GM23338 (cell line): ENCODE results near the gene IZUMO4.

ENCODE experiments used
- CREB1 ChIP-seq: fragments of 250-450 bp; sonication (Bioruptor Pico); IDR thresholded peaks from 2 replicates; pipeline ENCODE4 v1.5.0; 2020; ENCODE audit warnings: low read depth, mild to moderate bottlenecking, moderate library complexity
- CTCF ChIP-seq, 2 experiments: fragments of 200-600 bp in 1 of 2; sonication (generic) in 1 of 2; conservative IDR thresholded peaks; 2 replicates each; pipeline versions ENCODE4 v1.5.1 to v1.6.1; 2016 to 2017; ENCODE audit warnings: antibody characterized with exemption in 2 of 2, low read depth in 2 of 2, mild to moderate bottlenecking in 2 of 2, moderate library complexity in 1 of 2
- ETS1 ChIP-seq: IDR thresholded peaks from 2 replicates; pipeline ENCODE4 v1.6.1; 2016; ENCODE audit warnings: antibody characterized with exemption
- EZH2 ChIP-seq: fragments of 200-600 bp; sonication (generic); IDR thresholded peaks from one replicate; pipeline ENCODE4 v1.8.0; 2017; ENCODE audit warnings: antibody characterized with exemption, mild to moderate bottlenecking, low read depth; ENCODE audit not compliant: unreplicated experiment
- EZH2phosphoT487 ChIP-seq: fragments of 200-600 bp; sonication (generic); IDR thresholded peaks from one replicate; pipeline ENCODE4 v1.8.1; 2018; ENCODE audit warnings: antibody characterized with exemption; ENCODE audit not compliant: unreplicated experiment
- JUNB ChIP-seq: IDR thresholded peaks from one replicate; pipeline ENCODE4 v1.6.1; 2016; ENCODE audit warnings: antibody characterized with exemption; ENCODE audit not compliant: unreplicated experiment
- POLR2AphosphoS5 ChIP-seq: IDR thresholded peaks from 2 replicates; pipeline ENCODE4 v1.6.1; 2016; ENCODE audit warnings: antibody characterized with exemption, low read depth
- REST ChIP-seq: IDR thresholded peaks from one replicate; pipeline ENCODE4 v1.6.1; 2018; ENCODE audit warnings: antibody characterized with exemption; ENCODE audit not compliant: unreplicated experiment
- STAT1 ChIP-seq: IDR thresholded peaks from one replicate; pipeline ENCODE4 v1.6.1; 2016; ENCODE audit warnings: antibody characterized with exemption; ENCODE audit not compliant: unreplicated experiment
- ZNF331 ChIP-seq: fragments of 250-450 bp; sonication (Bioruptor Pico); IDR thresholded peaks from 2 replicates; pipeline ENCODE4 v1.5.0; 2020; ENCODE audit warnings: low read depth, mild to moderate bottlenecking, moderate library complexity

GRCh38 chr19:2072757-2073551 is 23.8 kb upstream of the IZUMO4 start:
- TF ChIP-seq EZH2phosphoT487 (no peak), REST (no peak), CTCF (conservative IDR thresholded peaks at IDR 0.05; ENCODE audit: low read depth in 2 of 2) (no peak), POLR2AphosphoS5 (no peak), EZH2 (no peak), ETS1 (no peak), ZNF331 (CRISPR knock-in tag) (no peak), CREB1 (CRISPR knock-in tag) (no peak), STAT1 (no peak), JUNB (no peak)
